HepG2 (cell line): ENCODE results near the gene CTNNBIP1.

Experiments
- EP300 ChIP-seq, 3 experiments: sonication (generic) in 1 of 3; formaldehyde crosslinking in 1 of 3; IDR thresholded peaks; 2 replicates each; pipeline versions ENCODE4 v1.5.1 to v1.6.1; 2011 to 2020; ENCODE audit warnings: low read depth in 2 of 3, low read length in 2 of 3, borderline replicate concordance in 1 of 3, improper control_type of control experiment in 1 of 3, mild to moderate bottlenecking in 1 of 3, missing genetic modification reagents in 1 of 3, moderate library complexity in 1 of 3
- KLF11 ChIP-seq: IDR thresholded peaks from 2 replicates; pipeline ENCODE4 v1.6.1; 2016; ENCODE audit warnings: missing compliant biosample characterization
- TF ChIP-seq, protein P1 (sequence below): sonication (generic); formaldehyde crosslinking; IDR thresholded peaks from 2 replicates; pipeline ENCODE4 v1.4.0; 2020; ENCODE audit warnings: missing genetic modification reagents

DNA sequence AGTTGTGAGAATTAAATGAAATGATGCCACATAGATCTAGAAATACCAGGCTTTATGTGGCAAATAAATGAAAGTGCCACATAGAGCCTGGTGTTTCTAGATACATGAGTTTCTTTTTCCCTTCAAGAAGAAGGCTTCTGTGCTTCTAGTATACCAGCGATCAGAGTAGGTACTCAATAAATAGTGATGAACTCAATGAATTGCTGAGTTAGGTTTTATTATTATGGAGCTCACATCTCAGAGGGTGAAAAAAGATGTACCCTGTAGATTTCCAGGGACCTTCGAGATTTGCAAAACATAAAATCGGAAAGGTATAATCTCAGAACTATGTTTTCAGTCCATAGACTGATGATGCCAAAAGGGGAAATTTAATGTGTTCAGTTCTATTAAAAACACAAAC, 84.0 kb downstream of the CTNNBIP1 start:
- no peak for TF ChIP-seq EP300 (IDR thresholded peaks at IDR 0.05; ENCODE audit: low read depth in 2 of 2, low read length in 2 of 2)
- no peak for TF ChIP-seq EP300 (CRISPR knock-in tag; IDR thresholded peaks at IDR 0.05; ENCODE audit: borderline replicate concordance)
- TF ChIP-seq, protein P1, sequence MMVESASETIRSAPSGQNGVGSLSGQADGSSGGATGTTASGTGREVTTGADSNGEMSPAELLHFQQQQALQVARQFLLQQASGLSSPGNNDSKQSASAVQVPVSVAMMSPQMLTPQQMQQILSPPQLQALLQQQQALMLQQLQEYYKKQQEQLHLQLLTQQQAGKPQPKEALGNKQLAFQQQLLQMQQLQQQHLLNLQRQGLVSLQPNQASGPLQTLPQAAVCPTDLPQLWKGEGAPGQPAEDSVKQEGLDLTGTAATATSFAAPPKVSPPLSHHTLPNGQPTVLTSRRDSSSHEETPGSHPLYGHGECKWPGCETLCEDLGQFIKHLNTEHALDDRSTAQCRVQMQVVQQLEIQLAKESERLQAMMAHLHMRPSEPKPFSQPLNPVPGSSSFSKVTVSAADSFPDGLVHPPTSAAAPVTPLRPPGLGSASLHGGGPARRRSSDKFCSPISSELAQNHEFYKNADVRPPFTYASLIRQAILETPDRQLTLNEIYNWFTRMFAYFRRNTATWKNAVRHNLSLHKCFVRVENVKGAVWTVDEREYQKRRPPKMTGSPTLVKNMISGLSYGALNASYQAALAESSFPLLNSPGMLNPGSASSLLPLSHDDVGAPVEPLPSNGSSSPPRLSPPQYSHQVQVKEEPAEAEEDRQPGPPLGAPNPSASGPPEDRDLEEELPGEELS: no peak
- TF ChIP-seq KLF11 (CRISPR knock-in tag): no peak
